A549 (cell line): ENCODE results near the gene CCDC27. TPM values are rescaled to one million over a fixed set of nuclear protein-coding genes. Genes with fewer than 3 reads are reported as not detected.

Experiments used
- ATAC-seq, 2 experiments: fragments of 200-7000 bp in 1 of 2; fragments of >200 bp in 1 of 2; cut with Nextera tagmentation in 1 of 2; cut with Tn5 transposase in 1 of 2; 3 replicates each; pipeline versions ENCODE4 v1.8.0 to v1.9.1; 2018 to 2020; ENCODE audit warnings: mild to moderate bottlenecking in 1 of 2, moderate library complexity in 1 of 2
- CTCF ChIA-PET: fragments of 300-600 bp; sonication (Branson Sonifier 250); formaldehyde crosslinking; extraction: SDS; loops from one replicate; lab custom pipeline; 2021; ENCODE audit warnings: antibody characterized with exemption, inconsistent platforms; lab: Yijun Ruan, JAX
- POLR2A ChIA-PET: fragments of 350-600 bp; formaldehyde crosslinking; extraction: SDS; loops from one replicate; lab custom pipeline; 2021; ENCODE audit warnings: antibody characterized with exemption, inconsistent platforms; lab: Yijun Ruan, JAX
- DNase-seq, 2 experiments: peaks; one replicate each; pipeline versions ENCODE4 v3.0.0 to v3.0.0-alpha.2; 2011 to 2016; ENCODE audit warnings: low read depth in 1 of 2, low spot score in 1 of 2
- FAIRE-seq: peaks from 2 replicates; lab custom pipeline; 2011; peaks lifted over from hg19 to GRCh38; lab: Jason Lieb, UNC
- H3K27ac ChIP-seq, 2 experiments: fragments of >200 bp; sonication (Bioruptor Twin); formaldehyde crosslinking; 3 replicates each; pipeline ENCODE4 v1.5.1; 2016 to 2017
- H3K4me1 ChIP-seq: fragments of >200 bp; sonication (Bioruptor Twin); formaldehyde crosslinking; 3 replicates; pipeline ENCODE4 v1.6.1; 2016
- H3K4me2 ChIP-seq: fragments of >200 bp; sonication (Bioruptor Twin); formaldehyde crosslinking; 3 replicates; pipeline ENCODE4 v1.6.1; 2016
- H3K4me3 ChIP-seq: fragments of >200 bp; sonication (Bioruptor Twin); formaldehyde crosslinking; 3 replicates; pipeline ENCODE4 v1.5.1; 2016
- H3K9me3 ChIP-seq: fragments of >200 bp; sonication (Bioruptor Twin); formaldehyde crosslinking; 3 replicates; pipeline ENCODE4 v1.6.1; 2016
- ATOH8 ChIP-seq: fragments of 250-450 bp; sonication (Bioruptor Pico); IDR thresholded peaks from 2 replicates; pipeline ENCODE4 v1.5.0; 2020; ENCODE audit warnings: low read depth, mild to moderate bottlenecking, moderate library complexity
- CEBPB ChIP-seq, 2 experiments: fragments of >200 bp in 1 of 2; sonication (Bioruptor Twin) in 1 of 2; formaldehyde crosslinking in 1 of 2; IDR thresholded peaks; 2 replicates each; pipeline ENCODE4 v1.6.1; 2012 to 2016
- CHD2 ChIP-seq: fragments of 150-350 bp; IDR thresholded peaks from 2 replicates; pipeline ENCODE4 v1.6.1; 2014; ENCODE audit warnings: low read length; ENCODE audit not compliant: partially characterized antibody
- CTCF ChIP-seq: fragments of >200 bp; sonication (Bioruptor Twin); formaldehyde crosslinking; IDR thresholded peaks from 3 replicates; pipeline ENCODE4 v1.5.1; 2016
- E2F6 ChIP-seq: IDR thresholded peaks from 2 replicates; pipeline ENCODE4 v1.6.1; 2012; ENCODE audit warnings: low read depth, borderline replicate concordance
- ELK1 ChIP-seq: fragments of 150-350 bp; IDR thresholded peaks from 2 replicates; pipeline ENCODE4 v1.6.1; 2014; ENCODE audit warnings: low read depth, mild to moderate bottlenecking, low read length
- FOSL2 ChIP-seq, 2 experiments: fragments of 450-650 bp in 1 of 2; fragments of >200 bp in 1 of 2; sonication (Bioruptor Twin) in 1 of 2; formaldehyde crosslinking; IDR thresholded peaks; 2 replicates each; pipeline versions ENCODE4 v1.5.0 to v1.6.1; 2016 to 2020; ENCODE audit warnings: mild to moderate bottlenecking in 1 of 2, moderate library complexity in 1 of 2
- HDAC2 ChIP-seq: fragments of 200-600 bp; sonication (generic); IDR thresholded peaks from 2 replicates; pipeline ENCODE4 v1.6.1; 2016
- HEYL ChIP-seq: fragments of 250-450 bp; sonication (Bioruptor Pico); IDR thresholded peaks from 2 replicates; pipeline ENCODE4 v1.8.0; 2021; ENCODE audit warnings: mild to moderate bottlenecking, moderate library complexity
- KDM1A ChIP-seq: fragments of 200-600 bp; sonication (generic); IDR thresholded peaks from 2 replicates; pipeline ENCODE4 v1.6.1; 2016; ENCODE audit warnings: low read depth, mild to moderate bottlenecking
- MAFK ChIP-seq: fragments of 450-650 bp; IDR thresholded peaks from 2 replicates; pipeline ENCODE4 v1.6.1; 2014; ENCODE audit not compliant: partially characterized antibody
- NPAS2 ChIP-seq: fragments of 250-450 bp; sonication (Bioruptor Pico); IDR thresholded peaks from 2 replicates; pipeline ENCODE4 v1.8.0; 2022; ENCODE audit warnings: mild to moderate bottlenecking, moderate library complexity, borderline replicate concordance
- POLR2A ChIP-seq: IDR thresholded peaks from 2 replicates; pipeline ENCODE4 v1.6.1; 2012; ENCODE audit warnings: mild to moderate bottlenecking, low read length
- REST ChIP-seq: fragments of 200-600 bp; sonication (generic); IDR thresholded peaks from 2 replicates; pipeline ENCODE4 v1.6.1; 2016; ENCODE audit warnings: antibody characterized with exemption, mild to moderate bottlenecking, moderate library complexity
- RFX5 ChIP-seq: fragments of 450-650 bp; IDR thresholded peaks from 2 replicates; pipeline ENCODE4 v1.7.1; 2014; ENCODE audit warnings: antibody characterized with exemption, mild to moderate bottlenecking, moderate library complexity
- RNF2 ChIP-seq: fragments of 200-600 bp; sonication (generic); IDR thresholded peaks from 2 replicates; pipeline ENCODE4 v1.6.1; 2016; ENCODE audit warnings: low read depth, mild to moderate bottlenecking, antibody characterized with exemption, moderate library complexity, borderline replicate concordance
- SMC3 ChIP-seq: fragments of >200 bp; sonication (Bioruptor Twin); formaldehyde crosslinking; IDR thresholded peaks from 3 replicates; pipeline ENCODE4 v1.6.1; 2018; ENCODE audit warnings: inconsistent platforms
- ZC3H11A ChIP-seq: fragments of 450-650 bp; IDR thresholded peaks from 2 replicates; pipeline ENCODE4 v1.6.1; 2014; ENCODE audit warnings: antibody characterized with exemption, mild to moderate bottlenecking
- ZSCAN20 ChIP-seq: fragments of 250-450 bp; sonication (Bioruptor Pico); IDR thresholded peaks from 2 replicates; pipeline ENCODE4 v1.8.0; 2022; ENCODE audit warnings: mild to moderate bottlenecking, moderate library complexity
- WGBS: methylation state at CpG from one replicate; pipeline ENCODE4 v1.1.6; 2017; ENCODE audit errors: missing lambda C conversion rate; 5-methylcytosine and 5-hydroxymethylcytosine counted together
- polyA plus RNA-seq, 4 experiments: library from polyadenylated mRNA; depleted of rRNA in 3 of 4; stranded (reverse); fragments of >200 nt; fragmentation: RNase III in 1 of 4; extraction: RNeasy Plus Mini Kit Qiagen cat#74134 plus additional on column Dnase treatment in 1 of 4; gene quantifications; 2 replicates in 3 of 4; 3 replicates in 1 of 4; pipeline ENCODE4 v1.2.3, GENCODE V29; 2011 to 2017

CCDC27 gene
- polyA plus RNA-seq, 2 of the 4 experiments (the other 2 are of a cell fraction), result not detected

GRCh38 chr1:3787745-3788605 lies 35.7 kb downstream of the CCDC27 start:
- WGBS, result 91% methylated on average over 20 of the region's 26 CpGs
- DNase-seq (no peak), FAIRE-seq (no peak), ATAC-seq (no peak)
- H3K27ac ChIP-seq, result no peak overlapping the region
- TF ChIP-seq KDM1A, result no peak
- TF ChIP-seq ZSCAN20 (CRISPR knock-in tag), result no peak
- no peak for TF ChIP-seq HEYL (CRISPR knock-in tag)
- no peak for TF ChIP-seq HDAC2
- no peak for TF ChIP-seq MAFK
- no peak overlapping the region for H3K4me3 ChIP-seq
- no peaks in the 10 kb centered on the region for H3K4me1 ChIP-seq
- no peak overlapping the region for H3K4me2 ChIP-seq
- ChIA-PET CTCF (interaction anchor here (1.1 kb wide), 1 partner anchor 8 kb away, joined by 3 read pairs; the partner anchor contains the start of gene LRRC47), POLR2A (interaction anchor here (0.9 kb wide), 1 partner anchor 8 kb away, joined by 4 read pairs; the partner anchor contains the start of gene LRRC47)
- H3K9me3 ChIP-seq, result no peaks in the 10 kb centered on the region

GRCh38 chr1:3788756-3789420 lies 36.6 kb downstream of the CCDC27 start:
- Histone ChIP-seq H3K4me1 (peaks cover under 1% of the 10 kb centered on the region; the same call in 1 of the 3 replicates), H3K4me2 (no peak overlapping the region), H3K27ac (no peak overlapping the region)
- ATAC-seq, result no peak
- TF ChIP-seq E2F6 (no peak), RFX5 (no peak), ZC3H11A (no peak), RNF2 (no peak), ELK1 (no peak), ATOH8 (CRISPR knock-in tag) (no peak), ZSCAN20 (CRISPR knock-in tag) (no peak)
- TF ChIP-seq, all 56 proteins: peak for 0
- no peaks in the 10 kb centered on the region for H3K9me3 ChIP-seq
- ChIA-PET CTCF (interaction anchor here (1.4 kb wide), 1 partner anchor 13 kb away, joined by 5 read pairs; no protein-coding TSS in a partner anchor), POLR2A (no interaction called here)
- DNase-seq (no peak), FAIRE-seq (no peak)
- WGBS, result 94% methylated on average over 8 of the region's 16 CpGs
- H3K4me3 ChIP-seq, result no peak overlapping the region

- Histone ChIP-seq H3K9me3 (no peaks in the 10 kb centered on the region), H3K4me3 (no peak overlapping the region), H3K4me1 (peaks cover 8% of the 10 kb centered on the region; the same call in 2 of the 3 replicates), H3K4me2 (no peak overlapping the region), H3K27ac (no peak overlapping the region)
- ChIA-PET CTCF (interaction anchor here (1.4 to 1.5 kb wide), 2 partner anchors 12 to 14 kb away, joined by 5 read pairs; no protein-coding TSS in a partner anchor), POLR2A (no interaction called here)
- DNase-seq (no peak), ATAC-seq (no peak), FAIRE-seq (no peak)
- TF ChIP-seq CEBPB (IDR thresholded peaks at IDR 0.05) (no peak), NPAS2 (CRISPR knock-in tag) (no peak), REST (no peak), CHD2 (no peak), POLR2A (no peak), FOSL2 (IDR thresholded peaks at IDR 0.05) (no peak), FOSL2 (CRISPR knock-in tag; IDR thresholded peaks at IDR 0.05) (no peak), CTCF (no peak), SMC3 (no peak)
- WGBS, result 94% methylated on average over 14 of the region's 34 CpGs
These were observed 37.4 kb downstream of the CCDC27 start for GRCh38 chr1:3789421-3790300.
